ENCODE results near the gene BICRA.
"Not testable (repeated sequence)": the region's sequence is repeated elsewhere in the genome, so short reads cannot be mapped to it uniquely, and the experiment has no call there.

Gene BICRA

DNA sequence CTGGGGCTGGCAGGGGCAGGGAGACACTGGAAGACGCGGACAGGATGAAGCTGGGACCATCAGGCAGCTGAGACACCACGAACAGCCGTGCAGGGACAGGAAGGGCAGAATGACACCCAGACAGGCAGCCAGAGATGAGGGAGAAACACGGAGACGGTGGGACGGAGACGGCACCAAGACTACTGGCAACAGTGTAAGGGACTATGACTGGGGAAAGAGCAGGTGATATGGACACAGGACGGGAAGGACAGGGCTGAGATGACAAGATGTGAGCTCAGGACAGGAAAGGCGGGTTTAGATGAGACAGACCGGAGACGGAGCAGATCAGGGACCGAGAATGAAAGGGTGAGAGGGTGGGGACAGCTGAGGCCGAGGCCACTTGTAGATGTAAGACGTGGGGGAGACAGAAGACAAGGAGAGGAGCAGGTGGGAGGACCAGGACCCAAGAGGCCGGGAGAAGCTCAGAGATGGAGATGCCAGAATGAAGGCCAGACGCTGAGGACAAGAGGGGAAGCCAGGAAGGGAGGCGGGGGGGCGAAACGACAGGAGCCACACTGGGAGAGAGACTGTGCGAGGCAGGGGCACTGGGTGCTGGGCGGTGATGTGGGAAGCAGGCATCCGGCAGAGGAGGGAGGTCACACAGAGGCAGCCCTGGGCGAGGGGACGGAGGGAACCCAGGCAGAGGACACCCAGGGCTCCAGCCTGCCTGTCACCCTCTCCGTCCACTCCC lies 86.8 kb downstream of the BICRA start:
- no peak for DNase-seq

DNA sequence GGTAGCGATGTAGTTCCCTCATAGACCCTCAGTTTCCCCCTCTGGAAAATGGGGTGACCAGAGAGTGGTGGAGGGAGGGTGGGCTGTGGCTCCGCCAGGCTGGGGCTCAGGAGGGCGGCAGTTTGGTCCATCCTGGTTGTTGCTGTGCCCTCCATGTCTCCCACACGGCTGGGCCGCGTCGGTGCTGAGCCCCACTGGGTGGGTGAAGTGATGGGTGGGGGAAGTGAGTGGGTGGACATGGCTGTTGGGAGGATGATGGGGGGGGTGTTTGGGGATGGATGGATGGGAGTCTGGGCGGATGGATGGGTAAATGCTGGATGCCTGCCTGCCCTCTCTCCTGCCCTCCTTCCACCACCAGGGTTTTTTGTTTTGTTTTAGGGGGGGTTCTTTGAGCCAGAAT lies 87.7 kb downstream of the BICRA start:
- no peak for DNase-seq

DNA sequence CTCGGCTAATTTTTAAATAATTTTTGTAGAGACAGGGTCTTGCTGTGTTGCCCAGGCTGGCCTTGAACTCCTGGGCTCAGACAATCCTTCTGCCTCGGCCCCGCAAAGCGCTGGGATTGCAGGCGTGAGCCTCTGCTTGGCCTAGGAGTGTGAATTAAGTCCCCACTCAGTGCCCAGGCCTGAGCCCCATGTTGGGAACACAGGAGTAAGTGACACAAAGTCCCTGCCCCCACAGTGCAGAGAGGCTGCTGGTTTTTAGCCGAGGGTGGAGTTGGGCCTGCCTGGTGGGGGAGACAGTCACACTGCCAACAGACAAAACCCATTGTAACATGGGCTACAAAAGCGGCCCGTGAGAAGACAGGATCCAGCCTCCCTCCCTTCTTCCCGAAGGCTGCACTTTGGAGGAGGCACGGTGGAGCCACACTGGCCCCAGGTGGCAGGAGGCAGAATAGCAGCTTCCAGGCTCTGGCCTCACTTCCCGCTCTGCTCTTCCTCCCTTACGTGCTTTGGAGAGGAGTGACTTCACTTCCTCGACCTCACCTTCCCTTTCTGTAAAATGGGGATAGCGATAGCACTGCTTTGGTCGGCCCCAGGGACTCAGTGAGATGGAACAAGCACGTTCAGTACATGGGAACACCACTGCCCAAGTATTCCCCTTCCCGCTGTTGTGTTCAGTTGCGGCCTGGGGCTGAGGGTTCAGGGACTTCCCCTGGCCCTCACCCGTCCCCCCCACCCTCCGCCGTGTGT lies 89.1 kb downstream of the BICRA start:
- DNase-seq: peak; percentile 87

DNA sequence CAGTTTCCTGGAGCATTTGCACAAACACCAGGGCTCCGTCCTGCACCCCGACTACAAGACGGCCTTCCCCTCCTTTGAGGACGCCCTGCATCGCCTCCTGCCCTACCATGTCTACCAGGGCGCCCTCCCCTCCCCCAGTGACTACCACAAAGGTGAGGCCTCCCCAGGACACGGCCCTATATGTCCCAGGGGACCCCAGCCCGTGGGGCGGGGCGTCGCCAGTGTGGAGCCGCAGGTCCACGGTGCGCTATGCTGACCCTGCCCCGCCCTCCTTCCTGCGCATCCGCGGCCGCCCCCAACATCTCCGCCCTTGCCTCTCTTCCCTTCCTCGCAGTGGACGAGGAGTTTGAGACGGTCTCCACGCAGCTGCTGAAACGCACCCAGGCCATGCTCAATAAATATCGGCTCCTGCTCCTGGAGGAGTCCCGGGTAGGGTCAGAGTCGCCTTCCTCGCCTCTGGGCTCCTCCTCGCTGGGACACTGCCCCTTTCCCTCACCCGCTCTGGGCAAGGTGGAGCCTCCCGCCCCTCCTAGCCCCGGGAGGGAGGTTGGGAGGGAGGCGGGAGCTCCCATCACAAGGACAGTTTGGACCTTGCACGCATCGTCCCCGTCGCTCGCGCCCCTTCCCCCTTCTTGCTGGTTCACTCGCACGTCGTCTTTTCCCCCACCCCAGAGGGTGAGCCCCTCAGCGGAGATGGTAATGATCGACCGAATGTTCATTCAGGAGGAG lies 89.9 kb downstream of the BICRA start:
- DNase-seq: no peak

DNA sequence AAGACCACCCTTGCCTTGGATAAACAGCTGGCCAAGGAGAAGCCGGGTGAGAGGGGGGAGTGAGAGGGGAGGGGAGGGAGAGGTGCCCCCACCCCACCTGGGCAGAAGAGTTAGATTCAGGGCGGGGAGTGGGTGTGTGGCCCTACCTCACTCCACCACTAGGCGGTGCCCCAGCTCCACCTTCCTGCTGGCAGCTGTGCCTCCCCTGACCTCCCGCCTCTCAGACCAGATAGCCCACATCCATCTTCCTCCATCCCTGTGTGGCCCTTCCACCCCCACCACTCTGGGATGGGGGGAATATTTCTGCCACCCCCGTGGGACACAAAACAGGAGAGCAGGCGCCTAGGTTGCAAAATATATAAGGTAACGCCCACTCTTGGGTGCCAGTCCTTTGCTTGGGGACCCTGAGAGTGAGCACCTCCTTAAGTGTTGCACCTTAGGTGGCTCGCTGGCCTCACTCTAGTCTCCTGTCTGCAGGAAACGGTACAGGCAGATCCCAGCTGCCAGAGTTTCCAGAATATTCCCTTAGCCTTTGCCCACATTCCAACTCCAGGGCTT lies 90.5 kb downstream of the BICRA start:
- peak; percentile 73 for DNase-seq

DNA sequence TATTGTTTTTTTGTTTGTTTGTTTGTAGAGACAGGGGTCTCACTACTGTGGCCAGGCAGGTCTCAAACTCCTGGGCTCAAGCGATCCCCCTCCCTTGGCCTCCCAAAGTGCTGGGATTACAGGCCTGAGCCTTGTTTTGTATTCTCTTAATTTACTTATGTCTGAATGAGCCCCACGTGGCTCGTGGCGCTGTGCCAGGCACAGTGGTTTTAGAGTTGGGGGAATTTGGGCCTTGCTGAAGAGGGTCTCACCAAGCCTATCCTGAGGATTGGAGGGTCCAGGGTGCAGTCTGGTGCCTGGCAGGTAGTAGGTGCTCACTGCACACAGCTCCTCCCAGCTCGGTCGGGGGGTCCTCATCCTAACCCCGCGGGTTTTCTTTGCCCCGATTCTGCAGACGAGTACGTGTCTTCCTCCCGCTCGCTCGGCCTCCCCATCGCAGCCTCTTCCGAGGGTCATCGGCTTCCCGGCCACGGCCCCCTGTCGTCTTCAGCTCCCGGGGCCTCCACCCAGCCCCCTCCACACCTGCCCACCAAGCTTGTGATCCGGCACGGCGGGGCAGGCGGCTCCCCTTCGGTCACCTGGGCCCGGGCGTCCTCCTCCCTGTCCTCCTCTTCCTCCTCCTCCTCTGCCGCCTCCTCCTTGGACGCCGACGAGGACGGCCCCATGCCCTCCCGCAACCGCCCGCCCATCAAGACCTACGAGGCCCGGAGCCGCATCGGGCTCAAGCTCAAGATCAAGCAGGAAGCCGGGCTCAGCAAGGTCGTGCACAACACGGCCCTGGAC lies 92.2 kb downstream of the BICRA start:
- no peak for DNase-seq

DNA sequence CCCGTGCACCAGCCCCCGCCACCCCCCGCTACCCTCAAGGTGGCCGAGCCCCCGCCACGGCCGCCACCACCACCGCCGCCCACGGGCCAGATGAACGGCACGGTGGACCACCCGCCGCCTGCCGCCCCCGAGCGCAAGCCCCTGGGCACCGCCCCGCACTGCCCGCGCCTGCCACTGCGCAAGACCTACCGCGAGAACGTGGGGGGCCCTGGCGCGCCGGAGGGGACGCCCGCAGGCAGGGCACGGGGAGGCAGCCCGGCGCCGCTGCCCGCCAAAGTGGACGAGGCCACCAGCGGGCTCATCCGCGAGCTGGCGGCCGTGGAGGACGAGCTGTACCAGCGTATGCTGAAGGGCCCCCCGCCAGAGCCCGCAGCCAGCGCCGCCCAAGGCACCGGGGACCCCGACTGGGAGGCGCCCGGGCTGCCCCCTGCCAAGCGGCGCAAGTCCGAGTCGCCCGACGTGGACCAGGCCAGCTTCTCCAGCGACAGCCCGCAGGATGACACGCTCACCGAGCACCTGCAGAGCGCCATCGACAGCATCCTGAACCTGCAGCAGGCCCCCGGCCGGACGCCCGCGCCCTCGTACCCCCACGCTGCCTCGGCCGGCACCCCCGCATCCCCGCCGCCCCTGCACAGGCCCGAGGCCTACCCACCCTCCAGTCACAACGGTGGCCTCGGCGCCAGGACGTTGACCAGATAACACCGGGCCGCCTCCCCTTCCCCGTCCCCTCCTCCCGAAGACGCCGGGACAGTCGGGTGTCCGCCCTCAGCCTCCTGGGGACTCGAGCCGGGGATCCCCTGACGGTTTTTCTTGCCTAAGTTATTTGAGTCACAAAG lies 93.0 kb downstream of the BICRA start:
- no peak for DNase-seq

DNA sequence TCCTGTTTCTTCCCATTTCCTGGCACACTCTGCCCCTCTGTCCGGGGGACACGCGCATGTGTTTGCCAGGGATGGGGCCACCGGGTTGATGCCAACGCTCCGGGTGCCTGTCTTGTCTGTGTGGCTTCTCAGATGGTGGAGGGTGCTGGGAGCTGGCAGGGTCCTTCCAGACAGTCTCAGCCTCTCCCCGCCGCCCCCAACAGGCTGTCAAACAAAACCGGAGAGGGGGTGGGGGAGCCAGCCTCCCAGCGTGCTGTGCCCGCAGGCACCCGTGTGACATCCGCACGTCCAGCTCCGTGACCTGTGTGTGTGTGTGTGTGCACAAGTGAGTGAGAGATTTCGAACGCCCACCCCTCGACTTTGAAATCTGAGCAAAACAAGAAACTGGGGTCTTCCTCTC lies 93.7 kb downstream of the BICRA start:
- DNase-seq: no peak

DNA sequence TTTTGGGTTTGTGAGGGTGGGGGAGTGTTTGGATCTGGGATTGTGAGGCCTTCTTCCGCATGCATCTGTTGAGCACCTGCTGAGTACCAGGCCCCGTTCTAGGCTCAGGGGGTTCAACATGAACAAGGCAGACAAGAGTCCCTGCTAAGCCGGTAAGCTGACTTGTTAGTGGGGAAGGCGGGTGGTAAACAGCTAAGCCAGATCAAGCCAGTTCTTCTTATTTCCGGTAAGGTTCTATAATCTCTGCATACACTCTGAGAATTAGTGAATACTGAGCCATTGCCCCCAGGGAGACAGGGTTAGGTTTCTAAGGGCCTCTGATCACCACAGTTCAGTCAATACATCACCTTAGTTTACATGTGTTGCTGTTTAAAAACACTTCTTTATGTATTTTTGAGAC lies 94.4 kb downstream of the BICRA start:
- no peak for DNase-seq

DNA sequence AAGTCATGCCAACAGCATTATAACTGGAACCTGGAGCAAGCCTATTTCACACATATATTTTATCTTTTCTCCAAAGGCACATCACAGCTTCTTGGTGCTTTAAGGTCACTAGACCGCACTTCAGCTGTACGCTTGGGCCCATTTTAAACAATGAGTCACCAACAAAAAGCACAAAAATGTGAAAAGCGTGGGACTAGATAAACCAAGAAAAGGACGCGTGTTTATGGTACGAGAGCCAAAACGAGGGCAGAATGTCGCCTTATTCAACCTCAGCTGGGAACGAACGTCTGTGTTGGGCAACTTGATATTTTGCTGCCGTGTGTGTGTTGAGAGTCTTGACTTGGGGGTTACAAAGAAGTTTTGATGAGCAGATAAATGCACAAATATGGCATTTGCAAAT lies 95.1 kb downstream of the BICRA start:
- DNase-seq: no peak

DNA sequence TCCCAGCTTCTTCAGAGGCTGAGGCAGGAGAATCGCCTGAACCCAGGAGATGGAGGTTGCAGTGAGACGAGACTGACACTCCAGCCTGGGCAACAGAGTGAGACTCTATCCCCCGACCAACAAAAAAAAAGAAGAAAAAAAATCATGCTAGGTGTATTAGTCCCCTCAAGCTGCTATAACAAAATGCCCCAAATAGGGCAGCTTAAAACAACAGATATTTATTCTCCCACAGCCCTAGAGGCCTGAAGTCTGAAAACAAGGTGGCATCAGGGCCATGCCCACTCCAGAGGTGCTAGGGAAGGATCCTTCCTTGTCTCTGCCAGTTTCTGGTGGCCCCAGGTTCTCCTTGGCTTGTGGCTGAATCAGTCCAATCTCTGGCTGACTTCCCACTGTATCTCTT lies 95.7 kb downstream of the BICRA start:
- no peak for DNase-seq

DNA sequence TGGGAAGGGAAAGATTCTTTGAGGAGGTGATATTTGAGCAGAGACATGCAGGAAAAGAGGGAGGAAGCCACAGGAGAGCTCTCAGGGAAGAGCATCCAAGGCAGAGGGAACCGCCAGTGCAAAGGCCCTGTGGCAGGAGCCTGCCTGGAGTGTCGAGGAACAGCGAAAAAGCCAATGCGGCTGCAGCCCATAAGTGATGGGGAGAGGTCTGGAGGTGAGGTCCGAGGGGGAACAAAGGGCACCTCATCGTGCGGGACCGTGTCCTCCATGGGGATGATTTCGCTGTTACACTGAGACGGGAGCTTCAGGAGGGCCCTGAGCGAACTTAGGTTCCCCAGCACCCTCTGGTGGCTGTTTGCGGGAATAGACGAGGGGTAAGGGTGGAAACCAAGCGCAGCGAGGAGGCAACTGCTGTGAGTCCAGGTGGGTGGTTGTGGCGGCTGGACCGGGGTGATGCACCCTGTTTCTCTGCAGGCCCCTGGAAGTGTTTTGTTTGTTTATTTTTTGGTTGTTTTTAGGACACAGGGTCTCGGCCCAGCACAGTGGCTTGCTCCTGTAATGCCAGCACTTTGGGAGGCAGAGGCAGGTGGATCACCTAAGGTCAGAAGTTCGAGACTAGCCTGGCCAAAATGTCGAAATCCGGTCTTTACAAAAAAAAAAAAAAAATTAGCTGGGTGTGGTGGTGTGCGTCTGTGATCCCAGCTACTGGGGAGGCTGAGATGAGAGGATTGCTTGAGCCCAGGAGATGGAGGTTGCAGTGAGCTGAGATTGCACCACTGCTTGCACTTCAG lies 98.4 kb downstream of the BICRA start:
- DNase-seq: peak; percentile 91

DNA sequence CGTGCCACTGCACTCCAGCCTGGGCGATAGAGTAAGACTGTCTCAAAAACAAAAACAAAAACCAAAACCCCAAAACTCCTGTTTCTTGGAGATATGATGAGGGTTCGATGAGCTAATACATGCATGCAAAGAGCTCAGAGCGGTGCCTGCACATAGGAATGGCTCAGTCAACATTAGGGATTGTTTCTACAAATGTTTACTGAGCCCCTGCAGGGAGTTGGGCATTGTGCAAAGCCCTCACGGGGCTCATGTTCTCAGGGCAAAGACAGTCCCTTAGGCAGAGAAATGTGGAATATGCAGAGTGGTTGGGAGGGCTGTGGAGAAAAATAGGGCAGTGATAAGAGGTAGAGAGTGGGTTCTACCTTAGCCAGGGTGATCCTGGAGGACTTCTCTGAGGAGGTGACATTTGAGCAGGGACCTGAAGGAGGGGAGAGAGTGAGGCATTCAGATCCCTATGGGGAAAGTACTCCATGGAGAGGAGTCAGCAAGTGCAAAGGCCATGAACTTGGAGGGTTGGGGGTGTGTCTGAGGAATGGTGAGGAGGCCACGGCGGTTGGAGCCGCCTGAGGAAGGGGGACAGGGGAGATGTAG lies 102.8 kb downstream of the BICRA start:
- no peak for DNase-seq

DNA sequence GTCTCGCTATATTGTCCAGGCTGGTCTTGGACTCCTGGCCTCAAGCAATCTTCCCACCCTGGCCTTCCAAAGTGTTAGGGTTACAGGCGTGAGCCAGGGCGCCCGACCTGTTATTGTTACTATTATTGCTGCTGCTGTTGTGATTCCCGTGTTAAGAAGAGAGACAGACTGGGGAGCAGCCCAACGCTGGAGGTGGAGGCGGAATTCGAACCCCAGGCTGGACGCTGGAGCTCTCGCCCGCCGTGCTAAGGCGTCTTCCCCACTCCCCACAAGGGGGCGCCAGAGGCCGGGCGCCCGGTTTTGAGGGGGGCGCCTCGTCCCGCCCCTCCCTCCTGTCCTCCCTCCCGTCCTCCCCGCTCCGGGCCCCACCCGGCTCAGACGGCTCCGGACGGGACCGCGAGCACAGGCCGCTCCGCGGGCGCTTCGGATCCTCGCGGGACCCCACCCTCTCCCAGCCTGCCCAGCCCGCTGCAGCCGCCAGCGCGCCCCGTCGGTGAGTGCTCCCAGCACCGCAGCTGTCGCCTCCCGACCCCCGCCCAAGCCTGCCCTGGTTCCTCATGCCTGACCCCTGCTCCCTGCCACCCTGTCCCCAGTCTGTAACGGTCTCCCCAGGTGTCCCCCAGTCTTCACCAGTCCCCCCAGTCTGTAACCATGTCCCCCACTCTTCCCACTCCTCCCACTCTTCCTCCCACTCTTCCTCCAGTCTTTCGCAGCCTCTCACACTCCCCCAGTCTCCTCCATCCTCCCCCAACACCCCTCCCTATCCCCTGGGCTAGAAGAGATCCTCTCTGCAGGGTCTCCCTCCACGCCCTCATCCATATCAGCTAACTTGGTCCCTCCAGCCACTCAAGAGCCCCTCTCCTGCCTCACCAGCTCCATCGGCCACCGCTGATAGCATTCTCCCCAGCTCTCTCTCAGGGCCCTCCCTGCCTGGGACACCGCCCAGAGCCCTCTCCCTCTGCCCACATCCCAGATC lies 104.4 kb downstream of the BICRA start, which contains the start of gene EHD2:
Gene EHD2 (plus strand): TSS at position 377 of the 976 bp plus-strand sequence. CDS start 3,191 bp downstream, outside the sequence.
- DNase-seq: peak; percentile 69

DNA sequence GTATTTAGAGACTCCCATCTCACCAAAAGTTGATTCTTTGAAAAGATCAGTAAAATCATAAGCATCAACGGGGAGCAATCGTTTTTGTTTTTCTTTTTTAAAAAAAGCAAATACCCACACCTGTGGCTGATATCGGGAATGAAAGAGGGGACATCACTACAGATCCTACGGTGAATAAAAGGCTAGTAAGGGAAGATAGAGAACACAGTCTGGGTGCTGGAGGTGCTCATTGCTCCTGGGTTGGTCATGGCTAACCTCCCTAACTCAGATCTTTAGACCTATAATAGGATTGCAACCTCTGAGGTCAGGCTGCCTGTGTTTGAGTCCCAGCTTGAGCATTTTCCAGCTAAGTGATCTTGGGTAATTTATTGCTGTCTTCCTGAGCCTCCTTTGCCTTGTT lies 105.4 kb downstream of the BICRA start:
- DNase-seq: no peak

DNA sequence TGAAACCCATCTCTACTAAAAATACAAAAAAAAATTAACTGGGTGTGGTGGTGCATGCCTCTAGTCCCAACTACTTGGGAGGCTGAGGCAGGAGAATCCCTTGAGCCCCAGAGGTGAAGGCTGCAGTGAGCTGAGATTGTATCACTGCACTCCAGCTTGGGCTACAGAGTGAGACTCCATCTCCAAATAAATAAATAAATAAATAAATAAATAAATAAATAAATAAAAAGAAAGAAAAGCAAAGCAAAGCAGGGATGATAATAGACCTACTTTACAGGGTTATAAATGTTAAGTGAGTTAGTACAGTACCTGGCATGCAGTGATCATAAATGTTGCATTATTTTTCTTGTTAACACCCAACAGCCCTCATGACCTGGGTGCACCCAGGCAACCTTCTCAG lies 105.9 kb downstream of the BICRA start:
- not testable (repeated sequence) for DNase-seq

DNA sequence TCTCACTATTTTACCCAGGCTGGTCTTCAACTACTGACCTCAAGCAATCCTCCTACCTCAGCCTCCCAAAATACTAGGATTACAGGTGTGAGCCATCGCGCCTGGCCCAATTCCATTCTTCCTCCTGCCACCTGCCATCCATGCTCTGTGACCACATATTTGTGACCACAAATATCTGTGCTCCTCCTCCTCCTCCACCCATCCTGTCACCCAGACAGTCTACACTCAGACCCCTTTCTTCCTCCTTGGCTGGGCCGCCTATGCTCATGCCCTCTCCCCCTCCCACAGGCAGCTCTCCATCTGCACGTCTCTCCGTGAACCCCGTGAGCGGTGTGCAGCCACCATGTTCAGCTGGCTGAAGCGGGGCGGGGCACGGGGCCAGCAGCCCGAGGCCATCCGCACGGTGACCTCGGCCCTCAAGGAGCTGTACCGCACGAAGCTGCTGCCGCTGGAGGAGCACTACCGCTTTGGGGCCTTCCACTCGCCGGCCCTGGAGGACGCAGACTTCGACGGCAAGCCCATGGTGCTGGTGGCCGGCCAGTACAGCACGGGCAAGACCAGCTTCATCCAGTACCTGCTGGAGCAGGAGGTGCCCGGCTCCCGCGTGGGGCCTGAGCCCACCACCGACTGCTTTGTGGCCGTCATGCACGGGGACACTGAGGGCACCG lies 107.5 kb downstream of the BICRA start:
- DNase-seq: no peak

DNA sequence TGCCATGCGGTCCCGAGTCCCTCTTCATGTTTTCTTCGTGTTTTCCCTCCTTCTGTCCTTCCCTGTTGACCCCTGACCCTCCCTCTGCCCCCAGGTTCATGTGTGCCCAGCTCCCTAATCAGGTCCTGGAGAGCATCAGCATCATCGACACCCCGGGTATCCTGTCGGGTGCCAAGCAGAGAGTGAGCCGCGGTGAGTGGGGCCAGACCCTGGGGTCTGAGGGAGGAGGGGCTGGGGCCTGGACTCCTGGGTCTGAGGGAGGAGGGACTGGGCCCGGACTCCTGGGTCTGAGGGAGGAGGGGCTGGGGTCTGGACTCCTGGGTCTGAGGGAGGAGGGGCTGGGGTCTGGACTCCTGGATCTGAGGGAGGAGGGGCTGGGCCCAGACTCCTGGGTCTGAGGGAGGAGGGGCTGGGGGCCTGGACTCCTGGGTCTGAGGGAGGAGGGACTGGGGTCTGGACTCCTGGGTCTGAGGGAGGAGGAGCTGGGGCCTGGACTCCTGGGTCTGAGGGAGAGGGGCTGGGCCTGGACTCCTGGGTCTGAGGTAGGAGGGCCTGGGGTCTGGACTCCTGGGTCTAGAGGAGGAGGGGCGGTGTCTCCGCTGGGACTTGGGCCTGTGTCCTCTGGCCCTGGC lies 109.6 kb downstream of the BICRA start:
- DNase-seq: not testable (repeated sequence)
